ENCODE results near the gene MAPK8.

Gene MAPK8

DNA sequence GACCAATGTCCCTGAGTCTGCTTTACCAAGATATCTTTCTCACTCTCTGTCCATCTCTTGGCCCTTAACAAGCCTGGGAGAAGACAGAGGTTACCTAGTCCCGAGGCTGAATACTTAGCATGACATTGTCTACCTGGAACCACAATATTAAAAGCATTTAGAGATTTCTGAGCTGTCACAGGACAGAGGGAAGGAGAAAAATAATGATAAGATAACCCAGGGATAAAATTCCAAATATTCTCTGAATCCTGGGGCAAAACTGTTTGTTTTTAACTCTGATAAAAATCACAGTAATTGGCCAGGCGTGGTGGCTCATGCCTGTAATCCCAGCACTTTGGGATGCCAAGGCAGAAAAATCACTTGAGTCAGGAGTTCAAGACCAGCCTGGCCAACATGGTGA, 12.0 kb upstream of the MAPK8 start:
- TF ChIP-seq EGR1 (IDR thresholded peaks at IDR 0.05) (no peak), TAF1 (IDR thresholded peaks at IDR 0.05; ENCODE audit: low read depth) (no peak), CREB1 (IDR thresholded peaks at IDR 0.05; ENCODE audit: low read depth) (no peak), YY1 (IDR thresholded peaks at IDR 0.05; ENCODE audit: low read depth) (no peak), EP300 (IDR thresholded peaks at IDR 0.05; ENCODE audit: borderline replicate concordance) (no peak), NFIC (IDR thresholded peaks at IDR 0.05) (no peak), RAD21 (IDR thresholded peaks at IDR 0.05; ENCODE audit: low read depth) (no peak), TEAD4 (IDR thresholded peaks at IDR 0.05) (no peak), TCF12 (IDR thresholded peaks at IDR 0.05; ENCODE audit: low read depth) (no peak), ZBTB7A (IDR thresholded peaks at IDR 0.05; ENCODE audit: low read depth) (no peak), FOXM1 (IDR thresholded peaks at IDR 0.05; ENCODE audit: borderline replicate concordance, low read depth) (no peak)
- TF ChIP-seq, protein P1, sequence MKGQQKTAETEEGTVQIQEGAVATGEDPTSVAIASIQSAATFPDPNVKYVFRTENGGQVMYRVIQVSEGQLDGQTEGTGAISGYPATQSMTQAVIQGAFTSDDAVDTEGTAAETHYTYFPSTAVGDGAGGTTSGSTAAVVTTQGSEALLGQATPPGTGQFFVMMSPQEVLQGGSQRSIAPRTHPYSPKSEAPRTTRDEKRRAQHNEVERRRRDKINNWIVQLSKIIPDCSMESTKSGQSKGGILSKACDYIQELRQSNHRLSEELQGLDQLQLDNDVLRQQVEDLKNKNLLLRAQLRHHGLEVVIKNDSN (IDR thresholded peaks at IDR 0.05) = no peak
- TF ChIP-seq, protein P2, sequence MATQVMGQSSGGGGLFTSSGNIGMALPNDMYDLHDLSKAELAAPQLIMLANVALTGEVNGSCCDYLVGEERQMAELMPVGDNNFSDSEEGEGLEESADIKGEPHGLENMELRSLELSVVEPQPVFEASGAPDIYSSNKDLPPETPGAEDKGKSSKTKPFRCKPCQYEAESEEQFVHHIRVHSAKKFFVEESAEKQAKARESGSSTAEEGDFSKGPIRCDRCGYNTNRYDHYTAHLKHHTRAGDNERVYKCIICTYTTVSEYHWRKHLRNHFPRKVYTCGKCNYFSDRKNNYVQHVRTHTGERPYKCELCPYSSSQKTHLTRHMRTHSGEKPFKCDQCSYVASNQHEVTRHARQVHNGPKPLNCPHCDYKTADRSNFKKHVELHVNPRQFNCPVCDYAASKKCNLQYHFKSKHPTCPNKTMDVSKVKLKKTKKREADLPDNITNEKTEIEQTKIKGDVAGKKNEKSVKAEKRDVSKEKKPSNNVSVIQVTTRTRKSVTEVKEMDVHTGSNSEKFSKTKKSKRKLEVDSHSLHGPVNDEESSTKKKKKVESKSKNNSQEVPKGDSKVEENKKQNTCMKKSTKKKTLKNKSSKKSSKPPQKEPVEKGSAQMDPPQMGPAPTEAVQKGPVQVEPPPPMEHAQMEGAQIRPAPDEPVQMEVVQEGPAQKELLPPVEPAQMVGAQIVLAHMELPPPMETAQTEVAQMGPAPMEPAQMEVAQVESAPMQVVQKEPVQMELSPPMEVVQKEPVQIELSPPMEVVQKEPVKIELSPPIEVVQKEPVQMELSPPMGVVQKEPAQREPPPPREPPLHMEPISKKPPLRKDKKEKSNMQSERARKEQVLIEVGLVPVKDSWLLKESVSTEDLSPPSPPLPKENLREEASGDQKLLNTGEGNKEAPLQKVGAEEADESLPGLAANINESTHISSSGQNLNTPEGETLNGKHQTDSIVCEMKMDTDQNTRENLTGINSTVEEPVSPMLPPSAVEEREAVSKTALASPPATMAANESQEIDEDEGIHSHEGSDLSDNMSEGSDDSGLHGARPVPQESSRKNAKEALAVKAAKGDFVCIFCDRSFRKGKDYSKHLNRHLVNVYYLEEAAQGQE (IDR thresholded peaks at IDR 0.05; ENCODE audit: low read depth) = no peak

DNA sequence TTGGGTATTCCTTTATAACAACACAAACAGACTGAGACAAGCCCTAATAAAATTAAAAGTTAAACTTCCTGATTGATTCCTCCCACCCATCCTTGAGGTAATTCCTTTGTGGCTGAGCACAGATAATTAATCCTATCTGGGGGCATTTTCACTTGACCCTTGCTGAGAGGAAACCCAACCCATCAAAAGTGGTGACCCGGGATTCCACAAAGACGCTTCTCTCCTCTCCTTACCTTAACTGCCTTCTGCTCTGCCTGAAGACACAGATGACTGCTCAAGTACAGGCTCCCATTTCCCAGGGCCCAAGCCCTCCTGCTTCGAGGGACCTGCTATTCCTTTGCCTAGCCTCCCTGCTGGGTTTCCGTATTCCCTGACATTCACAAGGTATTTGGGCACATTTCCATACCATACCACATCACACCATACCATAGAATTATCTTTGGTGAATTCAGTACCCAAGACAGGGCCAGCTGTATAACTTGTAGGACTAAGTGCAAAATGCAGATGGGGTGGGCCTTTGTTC, 9.8 kb upstream of the MAPK8 start:
- TF ChIP-seq, protein P3, sequence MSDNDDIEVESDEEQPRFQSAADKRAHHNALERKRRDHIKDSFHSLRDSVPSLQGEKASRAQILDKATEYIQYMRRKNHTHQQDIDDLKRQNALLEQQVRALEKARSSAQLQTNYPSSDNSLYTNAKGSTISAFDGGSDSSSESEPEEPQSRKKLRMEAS (IDR thresholded peaks at IDR 0.05) = no peak
- no peak for TF ChIP-seq FOXM1 (IDR thresholded peaks at IDR 0.05; ENCODE audit: borderline replicate concordance, low read depth)
- TF ChIP-seq TEAD4 (IDR thresholded peaks at IDR 0.05) = peak; percentile 29; the same call in 1 of the 2 replicates
- TF ChIP-seq, protein P2 (IDR thresholded peaks at IDR 0.05; ENCODE audit: low read depth) = peak; percentile 46; the same call in 1 of the 2 replicates

DNA sequence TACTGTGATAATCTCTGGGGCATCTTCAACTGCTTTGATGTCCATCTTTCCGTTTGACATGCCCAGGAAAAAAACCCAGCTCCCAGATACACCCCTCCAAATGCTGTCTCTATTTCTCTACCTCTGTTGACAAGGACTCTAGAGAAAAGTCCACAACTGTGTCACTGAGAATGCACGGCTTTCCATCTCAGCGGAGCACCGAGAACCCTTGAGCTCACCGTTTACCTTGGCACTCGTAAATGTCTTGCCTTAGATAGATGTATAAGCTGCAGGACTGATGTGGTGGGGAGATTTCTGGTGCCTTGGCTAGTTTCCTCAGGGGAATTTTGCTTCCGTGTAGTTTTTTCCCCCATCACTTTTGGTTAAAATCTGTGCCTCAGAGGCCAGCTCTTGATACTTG, 7.4 kb upstream of the MAPK8 start:
- TF ChIP-seq TAF1 (IDR thresholded peaks at IDR 0.05; ENCODE audit: low read depth) = no peak
- TF ChIP-seq EP300 (IDR thresholded peaks at IDR 0.05; ENCODE audit: borderline replicate concordance) = no peak
- TF ChIP-seq TCF12 (IDR thresholded peaks at IDR 0.05; ENCODE audit: low read depth) = no peak

DNA sequence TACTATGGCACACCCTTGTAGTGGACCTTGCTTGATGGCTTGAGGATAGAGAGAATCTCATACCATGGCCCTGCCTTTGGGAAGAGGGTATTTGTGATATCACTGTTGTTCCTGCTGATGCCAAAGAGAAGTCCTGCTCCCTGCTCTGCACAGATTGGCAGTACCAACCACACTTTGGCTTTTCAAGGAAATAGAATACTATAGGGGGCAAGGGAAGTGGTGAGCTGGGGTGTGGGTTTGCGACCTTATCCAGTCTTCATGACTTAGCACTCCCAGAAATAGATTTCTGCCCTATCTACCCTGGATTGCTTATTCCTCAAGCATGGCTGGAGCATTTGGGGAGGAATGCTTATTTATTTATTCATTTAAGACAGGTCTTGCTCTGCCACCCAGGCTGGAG, 6.8 kb upstream of the MAPK8 start:
- TF ChIP-seq CREB1 (IDR thresholded peaks at IDR 0.05; ENCODE audit: low read depth) (no peak), TAF1 (IDR thresholded peaks at IDR 0.05; ENCODE audit: low read depth) (no peak), NFIC (IDR thresholded peaks at IDR 0.05) (no peak), EP300 (IDR thresholded peaks at IDR 0.05; ENCODE audit: borderline replicate concordance) (no peak), EGR1 (IDR thresholded peaks at IDR 0.05) (no peak), FOXM1 (IDR thresholded peaks at IDR 0.05; ENCODE audit: borderline replicate concordance, low read depth) (no peak), ZBTB7A (IDR thresholded peaks at IDR 0.05; ENCODE audit: low read depth) (no peak), TCF12 (IDR thresholded peaks at IDR 0.05; ENCODE audit: low read depth) (no peak), CEBPB (IDR thresholded peaks at IDR 0.05) (no peak), TEAD4 (IDR thresholded peaks at IDR 0.05) (no peak), YY1 (IDR thresholded peaks at IDR 0.05; ENCODE audit: low read depth) (no peak), RAD21 (IDR thresholded peaks at IDR 0.05; ENCODE audit: low read depth) (no peak)
- TF ChIP-seq, protein P3 (IDR thresholded peaks at IDR 0.05) = no peak
- TF ChIP-seq, protein P1 (IDR thresholded peaks at IDR 0.05) = no peak
- TF ChIP-seq, protein P2 (IDR thresholded peaks at IDR 0.05; ENCODE audit: low read depth) = no peak

DNA sequence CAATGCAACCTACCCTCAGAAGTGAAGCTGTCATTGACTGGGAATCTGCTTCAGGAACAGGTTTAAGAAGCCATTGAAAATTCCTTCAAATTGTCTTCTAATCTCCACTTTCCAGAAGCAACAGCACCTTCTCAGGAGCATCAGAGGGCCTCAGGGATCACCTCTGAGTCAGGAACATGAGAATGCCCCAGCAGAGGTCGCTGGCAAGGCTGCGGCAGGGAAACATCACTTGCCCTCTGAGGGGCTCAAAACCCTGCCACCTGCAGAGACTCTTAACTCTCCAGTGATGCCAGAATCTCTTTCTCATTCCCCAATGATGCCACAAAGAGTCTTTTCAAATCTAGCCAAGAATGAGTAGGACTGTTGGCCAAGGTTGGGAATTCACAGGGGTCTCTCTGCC, 5.9 kb upstream of the MAPK8 start:
- TF ChIP-seq EGR1 (IDR thresholded peaks at IDR 0.05) (no peak), EP300 (IDR thresholded peaks at IDR 0.05; ENCODE audit: borderline replicate concordance) (no peak), CEBPB (IDR thresholded peaks at IDR 0.05) (no peak), TEAD4 (IDR thresholded peaks at IDR 0.05) (no peak), RAD21 (IDR thresholded peaks at IDR 0.05; ENCODE audit: low read depth) (no peak), YY1 (IDR thresholded peaks at IDR 0.05; ENCODE audit: low read depth) (no peak), TAF1 (IDR thresholded peaks at IDR 0.05; ENCODE audit: low read depth) (no peak), CREB1 (IDR thresholded peaks at IDR 0.05; ENCODE audit: low read depth) (no peak), TCF12 (IDR thresholded peaks at IDR 0.05; ENCODE audit: low read depth) (no peak), FOXM1 (IDR thresholded peaks at IDR 0.05; ENCODE audit: borderline replicate concordance, low read depth) (no peak), NFIC (IDR thresholded peaks at IDR 0.05) (no peak), ZBTB7A (IDR thresholded peaks at IDR 0.05; ENCODE audit: low read depth) (no peak)
- TF ChIP-seq, protein P1 (IDR thresholded peaks at IDR 0.05) = no peak
- TF ChIP-seq, protein P2 (IDR thresholded peaks at IDR 0.05; ENCODE audit: low read depth) = no peak
- TF ChIP-seq, protein P3 (IDR thresholded peaks at IDR 0.05) = no peak

Data from Ishikawa (cell line).